Caco-2 (cell line): ENCODE measurements around the gene STPG3. TPM values are rescaled to one million over a fixed set of nuclear protein-coding genes. Genes with fewer than 3 reads are reported as not detected.

Experiments used
- BruUV-seq: library from RNA; stranded (reverse); fragments of 400-500 nt; replicated peaks from 2 replicates; lab custom pipeline; 2021; lab: Mats Ljungman, UMichigan
- CTCF ChIA-PET: fragments of 300-600 bp; sonication (Branson Sonifier 250); formaldehyde crosslinking; loops from one replicate; lab custom pipeline; 2022; ENCODE audit warnings: antibody characterized with exemption; lab: Charles Lee
- POLR2A ChIA-PET: fragments of 300-600 bp; sonication (Branson Sonifier 250); formaldehyde crosslinking; loops from one replicate; lab custom pipeline; 2022; ENCODE audit warnings: antibody characterized with exemption; lab: Charles Lee
- DNase-seq, 2 experiments: peaks; one replicate each; pipeline versions ENCODE4 v3.0.0 to v3.0.0-alpha.2; 2020 to 2022
- H3K27me3 ChIP-seq: replicated peaks from 2 replicates; pipeline ENCODE4 v1.6.0; 2011; ENCODE audit warnings: low read length; ENCODE audit not compliant: control insufficient read depth, insufficient read depth
- H3K36me3 ChIP-seq: 2 replicates; pipeline ENCODE4 v1.5.1; 2011; ENCODE audit warnings: low read length; ENCODE audit not compliant: control insufficient read depth, insufficient read depth
- H3K4me1 ChIP-seq: fragments of 250-450 bp; sonication (Bioruptor Pico); 2 replicates; pipeline ENCODE4 v1.5.1; 2020; ENCODE audit warnings: mild to moderate bottlenecking
- H3K4me3 ChIP-seq: 2 replicates; pipeline ENCODE4 v1.5.1; 2011; ENCODE audit warnings: low read depth, mild to moderate bottlenecking, control low read depth, low read length
- H3K9me3 ChIP-seq: fragments of 250-450 bp; sonication (Bioruptor Pico); 2 replicates; pipeline ENCODE4 v1.5.1; 2020; ENCODE audit warnings: mild to moderate bottlenecking, moderate library complexity
- H3K27ac Mint-ChIP-seq: one replicate; pipeline ENCODE4 v1.8.0; 2022; ENCODE audit warnings: mixed read lengths; ENCODE audit not compliant: unreplicated experiment
- H3K27me3 Mint-ChIP-seq: one replicate; pipeline ENCODE4 v1.8.0; 2022; ENCODE audit warnings: mixed read lengths; ENCODE audit not compliant: insufficient read depth, unreplicated experiment
- H3K36me3 Mint-ChIP-seq: one replicate; pipeline ENCODE4 v1.8.0; 2022; ENCODE audit warnings: mild to moderate bottlenecking, mixed read lengths; ENCODE audit not compliant: insufficient read depth, unreplicated experiment
- H3K4me1 Mint-ChIP-seq: one replicate; pipeline ENCODE4 v1.8.0; 2022; ENCODE audit warnings: low read depth, mixed read lengths; ENCODE audit not compliant: unreplicated experiment
- H3K4me3 Mint-ChIP-seq: one replicate; pipeline ENCODE4 v1.8.0; 2022; ENCODE audit warnings: mild to moderate bottlenecking, moderate library complexity, mixed read lengths; ENCODE audit not compliant: unreplicated experiment
- H3K9me3 Mint-ChIP-seq: one replicate; pipeline ENCODE4 v1.8.0; 2022; ENCODE audit warnings: mixed read lengths; ENCODE audit not compliant: unreplicated experiment
- CTCF ChIP-seq, 2 experiments: fragments of 200-600 bp in 1 of 2; IDR thresholded peaks; 1 replicate in 1 of 2; 2 replicates in 1 of 2; pipeline versions ENCODE4 v1.5.1 to v1.8.0; 2011 to 2022; ENCODE audit warnings: antibody characterized with exemption in 1 of 2, control low read depth in 1 of 2, inconsistent platforms in 1 of 2, low read depth in 1 of 2, low read length in 1 of 2, mild to moderate bottlenecking in 1 of 2, moderate library complexity in 1 of 2; ENCODE audit not compliant: insufficient read depth in 1 of 2, severe bottlenecking in 1 of 2, unreplicated experiment in 1 of 2
- intact Hi-C: fragments of 100-400 bp; cut with micrococcal nuclease; formaldehyde crosslinking; loops from one replicate; pipeline ENCODE4 v1.10.0; 2022; ENCODE audit not compliant: unreplicated experiment
- total RNA-seq: library from RNA; stranded (reverse); gene quantifications from 2 replicates; pipeline ENCODE4 v1.2.3, GENCODE V29; 2022

Gene STPG3
- total RNA-seq, 1 experiment from 2014 or later, result not detected

- no peaks in the 10 kb centered on the region; the same call in 1 of the 2 replicates for H3K36me3 ChIP-seq
- no peak overlapping the region for H3K27ac Mint-ChIP-seq
- peaks cover 9% of the 10 kb centered on the region for H3K4me1 ChIP-seq
- ChIA-PET POLR2A (no interaction called here), CTCF (no interaction called here)
- TF ChIP-seq CTCF (IDR thresholded peaks at IDR 0.05; ENCODE audit: insufficient read depth in 1 of 2, low read depth in 1 of 2, low read length in 1 of 2, severe bottlenecking in 1 of 2, unreplicated experiment in 1 of 2), result no peak
- BruUV-seq, result no TSS peak
- no peak overlapping the region for H3K4me3 Mint-ChIP-seq
- H3K9me3 ChIP-seq, result no peaks in the 10 kb centered on the region
- no peak overlapping the region for H3K4me3 ChIP-seq
- H3K36me3 Mint-ChIP-seq, result peaks cover 29% of the 10 kb centered on the region
- peaks cover 6% of the 10 kb centered on the region for H3K4me1 Mint-ChIP-seq
- H3K27me3 Mint-ChIP-seq, result no peaks in the 10 kb centered on the region
- H3K9me3 Mint-ChIP-seq, result no peaks in the 10 kb centered on the region
- H3K27me3 ChIP-seq, result no peaks in the 10 kb centered on the region
- intact Hi-C loops, result no loop called here
- no peak for DNase-seq
Observed at GRCh38 chr9:137212520-137212919, 38.6 kb upstream of the STPG3 start.

DNA sequence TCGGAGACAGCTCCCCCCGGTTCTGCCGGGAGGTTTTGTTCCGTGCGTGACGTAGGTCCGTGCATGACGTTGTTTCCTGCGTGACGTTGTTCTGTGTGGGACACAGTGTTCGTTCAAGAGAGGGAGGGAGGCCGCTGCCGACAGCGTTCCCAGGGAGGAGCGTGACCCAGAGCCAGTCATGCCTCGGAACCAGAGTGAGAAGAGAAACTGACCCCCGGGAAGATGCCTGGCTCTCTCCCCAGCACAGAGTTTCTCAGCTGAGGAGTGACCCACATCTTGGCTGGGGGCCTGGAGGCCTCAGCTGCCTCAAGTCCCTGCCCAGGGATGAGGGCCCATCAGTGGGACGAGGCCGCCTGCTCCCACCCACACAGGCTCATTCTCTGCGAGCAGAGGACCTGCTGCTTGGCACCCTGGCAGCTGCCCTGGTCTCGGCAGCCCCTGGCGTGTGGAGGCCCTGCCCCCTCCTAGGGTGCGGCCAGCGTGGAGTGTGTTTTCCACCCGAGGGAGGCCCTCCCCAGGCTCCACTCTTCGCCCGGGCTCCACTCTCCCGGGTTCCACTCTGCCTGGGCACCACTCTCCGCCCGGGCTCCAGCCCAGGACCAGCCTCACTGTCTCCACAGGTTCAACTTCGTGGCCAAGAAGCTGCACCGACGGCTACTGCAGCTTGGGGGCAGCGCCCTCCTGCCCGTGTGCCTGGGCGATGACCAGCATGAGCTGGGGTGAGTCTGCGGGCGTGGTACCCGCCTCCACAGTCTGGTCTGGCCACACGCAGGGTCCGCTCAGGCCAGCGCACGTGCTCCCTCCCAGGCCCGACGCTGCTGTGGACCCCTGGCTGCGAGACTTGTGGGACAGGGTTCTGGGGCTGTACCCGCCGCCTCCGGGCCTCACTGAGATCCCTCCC, 37.7 kb upstream of the STPG3 start:
- BruUV-seq, result no TSS peak
- H3K27me3 Mint-ChIP-seq, result no peaks in the 10 kb centered on the region
- H3K36me3 Mint-ChIP-seq, result peaks cover 26% of the 10 kb centered on the region
- no peak overlapping the region for H3K27ac Mint-ChIP-seq
- Histone ChIP-seq H3K36me3 (no peaks in the 10 kb centered on the region; the same call in 1 of the 2 replicates), H3K4me1 (peaks cover 18% of the 10 kb centered on the region), H3K9me3 (no peaks in the 10 kb centered on the region), H3K4me3 (no peak overlapping the region), H3K27me3 (no peaks in the 10 kb centered on the region)
- H3K4me3 Mint-ChIP-seq, result no peak overlapping the region
- POLR2A ChIA-PET, result no interaction called here
- no peaks in the 10 kb centered on the region for H3K9me3 Mint-ChIP-seq
- peak in 1 of 2 experiments; percentile 14 for TF ChIP-seq CTCF (IDR thresholded peaks at IDR 0.05; ENCODE audit: insufficient read depth in 1 of 2, low read depth in 1 of 2, low read length in 1 of 2, severe bottlenecking in 1 of 2, unreplicated experiment in 1 of 2)
- DNase-seq, result no peak
- CTCF ChIA-PET, result interaction anchor here (1.1 to 1.4 kb wide), 2 partner anchors 14 to 24 kb away, joined by 7 to 8 read pairs; partner anchors contain the start of gene RNF224
- intact Hi-C loops, result no loop called here
- peaks cover 6% of the 10 kb centered on the region for H3K4me1 Mint-ChIP-seq

GRCh38 chr9:137214620-137215019, 36.5 kb upstream of the STPG3 start:
- Mint-ChIP-seq H3K4me3 (no peak overlapping the region), H3K36me3 (peaks cover 27% of the 10 kb centered on the region), H3K9me3 (no peaks in the 10 kb centered on the region), H3K4me1 (peaks cover 6% of the 10 kb centered on the region), H3K27ac (no peak overlapping the region), H3K27me3 (no peaks in the 10 kb centered on the region)
- Histone ChIP-seq H3K27me3 (no peaks in the 10 kb centered on the region), H3K9me3 (no peaks in the 10 kb centered on the region), H3K36me3 (no peaks in the 10 kb centered on the region), H3K4me3 (no peak overlapping the region), H3K4me1 (peaks cover 25% of the 10 kb centered on the region)
- BruUV-seq, result no TSS peak
- DNase-seq, result no peak
- TF ChIP-seq CTCF (IDR thresholded peaks at IDR 0.05; ENCODE audit: insufficient read depth in 1 of 2, low read depth in 1 of 2, low read length in 1 of 2, severe bottlenecking in 1 of 2, unreplicated experiment in 1 of 2), result no peak
- CTCF ChIA-PET, result interaction anchor here (1.4 kb wide), 1 partner anchor 13 kb away, joined by 8 read pairs; the partner anchor contains the start of gene RNF224
- intact Hi-C loops, result no loop called here
- POLR2A ChIA-PET, result no interaction called here
